ENCODE data around the gene BRAF. TPM values are rescaled to one million over a fixed set of nuclear protein-coding genes. Genes with fewer than 3 reads are reported as not detected.

The BRAF gene
- total and polyA plus RNA-seq, 2 of the 8 experiments (the other 6 are each of a cell fraction or from before 2014, with no cell fraction given) = 11.4 to 32.6 TPM

DNA sequence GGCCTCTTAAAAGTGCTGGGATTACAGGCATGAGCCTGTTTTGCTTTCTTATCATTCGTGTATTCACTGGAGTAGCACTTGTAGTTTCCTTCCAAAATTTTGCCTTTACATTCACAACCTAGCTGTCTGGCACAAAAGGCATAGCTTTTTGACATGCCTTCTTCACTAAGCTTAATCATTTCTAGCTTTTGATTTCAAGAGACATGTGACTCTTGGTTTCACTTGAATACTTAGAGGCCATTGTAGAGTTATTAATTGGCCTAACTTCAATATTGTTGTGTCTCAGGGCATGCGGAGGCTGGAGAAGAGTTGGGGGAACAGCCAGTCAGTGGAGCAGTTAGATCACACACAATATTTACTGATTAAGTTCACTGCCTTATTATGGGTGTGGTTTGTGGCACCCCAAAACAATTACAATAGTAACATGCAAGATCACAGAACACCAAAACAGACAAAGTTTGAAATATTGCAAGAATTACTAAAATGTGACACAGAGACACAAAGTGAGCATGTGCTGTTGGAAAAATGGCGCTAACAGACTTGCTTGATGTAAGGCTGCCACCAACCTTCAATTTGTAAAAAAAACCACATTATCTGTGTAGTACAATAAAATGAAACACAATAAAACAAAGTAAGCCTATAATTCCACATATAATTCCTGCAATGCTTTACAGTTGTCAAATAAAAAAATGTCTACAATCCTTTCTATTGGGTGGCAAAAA lies 43.1 kb downstream of the BRAF start:
- H3K4me3 ChIP-seq (ENCODE audit: extremely low read depth in 1 of 4, insufficient read depth in 2 of 4, low read depth in 3 of 4, low read length in 4 of 4) = no peak overlapping the region
- no peaks in the 10 kb centered on the region for H3K9me3 ChIP-seq (ENCODE audit: insufficient read depth in 2 of 2, low read depth in 1 of 2, low read length in 1 of 2)
- no peaks in the 10 kb centered on the region for H3K27me3 ChIP-seq (replicated peaks in 1 of 4; ENCODE audit: control insufficient read depth in 3 of 4, extremely low read depth in 1 of 4, insufficient read depth in 3 of 4, low read length in 3 of 4)
- H2BK12ac ChIP-seq (ENCODE audit: low read depth, low read length) = no peak overlapping the region
- no peak overlapping the region for H2BK20ac ChIP-seq (ENCODE audit: low read length)
- ChIA-PET CTCF (ENCODE audit: partially characterized antibody) (interaction anchor here (1.7 kb wide), 1 partner anchor 102 kb away, joined by 4 read pairs; no protein-coding TSS in a partner anchor), POLR2A (ENCODE audit: partially characterized antibody) (interaction anchor here (0.6 to 1.8 kb wide), 3 partner anchors 11 to 28 kb away, joined by 3 to 4 read pairs (median 3); no protein-coding TSS in a partner anchor)
- H3K27ac ChIP-seq (ENCODE audit: low read depth, low read length) = no peak overlapping the region
- WGBS, 2 experiments (ENCODE audit: extremely low coverage in 1 of 2, insufficient coverage in 1 of 2, insufficient read length in 1 of 2, insufficient replicate concordance in 2 of 2, low coverage in 1 of 2, low lambda C conversion rate in 2 of 2, missing lambda C conversion rate in 1 of 2) = 91% methylated on average over 3 of the region's 3 CpGs; no CpG with 5 or more reads in 1 of the 2 experiments
- H3K9ac ChIP-seq (replicated peaks in 1 of 4; ENCODE audit: extremely low read depth in 1 of 4, low read depth in 3 of 4, low read length in 3 of 4) = no peak overlapping the region
- H4K20me1 ChIP-seq (replicated peaks in 1 of 2; ENCODE audit: control insufficient read depth in 1 of 2, insufficient read depth in 2 of 2, low read length in 2 of 2) = peaks cover 0 to 1% of the 10 kb centered on the region in 2 experiments
- H2AFZ ChIP-seq (ENCODE audit: low read length) = no peak overlapping the region
- DNase-seq (ENCODE audit: low read depth in 1 of 2, low spot score in 2 of 2) (no peak), FAIRE-seq (no peak)
- H3K4ac ChIP-seq (replicated peaks; ENCODE audit: insufficient read length, low read depth, low read length) = no peak overlapping the region
- H2BK5ac ChIP-seq (ENCODE audit: low read depth, low read length) = no peak overlapping the region
- no peak overlapping the region for H3K56ac ChIP-seq (replicated peaks; ENCODE audit: insufficient read length, low read depth, low read length)
- H3K79me2 ChIP-seq (ENCODE audit: control insufficient read depth in 1 of 2, insufficient read depth in 2 of 2, low read length in 2 of 2) = peaks cover 3 to 75% of the 10 kb centered on the region in 2 experiments; a peak in 3 of 4 replicates
- H3K79me1 ChIP-seq (ENCODE audit: low read depth, low read length) = peaks cover 4% of the 10 kb centered on the region; the same call in 1 of the 2 replicates
- H4K8ac ChIP-seq (ENCODE audit: extremely low read depth, insufficient read depth, low read length) = no peak overlapping the region
- no peak overlapping the region for H4K5ac ChIP-seq (ENCODE audit: insufficient read length, low read depth, low read length)
- H2BK15ac ChIP-seq (ENCODE audit: low read length) = no peak overlapping the region
- no peaks in the 10 kb centered on the region for H3K23me2 ChIP-seq (ENCODE audit: low read depth, low read length)
- H3K23ac ChIP-seq (ENCODE audit: insufficient read length) = no peak overlapping the region
- no peak overlapping the region for H4K91ac ChIP-seq (replicated peaks; ENCODE audit: insufficient read length, low read length)
- peaks cover 0 to 3% (median 1%) of the 10 kb centered on the region in 4 experiments; a peak in 3 of 7 replicates for H3K4me1 ChIP-seq (replicated peaks in 1 of 4; ENCODE audit: control insufficient read depth in 3 of 4, insufficient read depth in 4 of 4, low read length in 3 of 4)
- no peak overlapping the region for H3K14ac ChIP-seq (ENCODE audit: insufficient read length)
- H3K36me3 ChIP-seq (ENCODE audit: control insufficient read depth in 2 of 4, insufficient read depth in 4 of 4, low read length in 3 of 4) = no peaks in the 10 kb centered on the region
- H3K18ac ChIP-seq (ENCODE audit: extremely low read depth, low read length) = no peak overlapping the region
- no peak overlapping the region for H2BK120ac ChIP-seq (replicated peaks; ENCODE audit: low read depth, low read length)
- H2AK5ac ChIP-seq (ENCODE audit: low read depth, low read length) = no peak overlapping the region
- no peak overlapping the region for H3K4me2 ChIP-seq (ENCODE audit: insufficient read depth in 1 of 2, low read depth in 2 of 2, low read length in 2 of 2)
- no peak for TF ChIP-seq TBP (IDR thresholded peaks at IDR 0.05; ENCODE audit: low read depth, low read length)
- no peak for TF ChIP-seq CTBP2 (IDR thresholded peaks at IDR 0.05; ENCODE audit: borderline replicate concordance, insufficient read depth, insufficient read length, low read length)
- TF ChIP-seq KDM4A (IDR thresholded peaks at IDR 0.05; ENCODE audit: low read depth, low read length, severe bottlenecking) = no peak
- TF ChIP-seq, protein P1, sequence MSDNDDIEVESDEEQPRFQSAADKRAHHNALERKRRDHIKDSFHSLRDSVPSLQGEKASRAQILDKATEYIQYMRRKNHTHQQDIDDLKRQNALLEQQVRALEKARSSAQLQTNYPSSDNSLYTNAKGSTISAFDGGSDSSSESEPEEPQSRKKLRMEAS (IDR thresholded peaks at IDR 0.05) = no peak
- TF ChIP-seq RFX5 (IDR thresholded peaks at IDR 0.05; ENCODE audit: borderline replicate concordance, low read depth, low read length) = no peak
- TF ChIP-seq TAF1 (IDR thresholded peaks at IDR 0.05; ENCODE audit: low read depth, low read length) = no peak
- TF ChIP-seq EP300 (IDR thresholded peaks at IDR 0.05; ENCODE audit: borderline replicate concordance in 1 of 2, low read depth in 2 of 2, low read length in 2 of 2) = no peak
- no peak for TF ChIP-seq SIX5 (IDR thresholded peaks at IDR 0.05; ENCODE audit: low read depth, low read length)
- TF ChIP-seq TCF12 (IDR thresholded peaks at IDR 0.05; ENCODE audit: low read depth, low read length) = no peak
- no peak for TF ChIP-seq SIRT6 (IDR thresholded peaks at IDR 0.05; ENCODE audit: low read length)
- no peak for TF ChIP-seq HDAC6 (IDR thresholded peaks at IDR 0.05; ENCODE audit: low read depth, low read length)
- no peak for TF ChIP-seq BRCA1 (IDR thresholded peaks at IDR 0.05; ENCODE audit: low read depth, low read length)
